Hematopoietic multipotent progenitor cell treated with erythropoietin and hydrocortisone succinate and interleukin-3 and kit ligand, for 17 days (in vitro differentiated cells): ENCODE results near the gene DNAJC30.
A peak's percentile ranks its signal among the peaks of the same experiment; 100 is the strongest.

ENCODE experiments used
- DNase-seq: peaks from one replicate; pipeline ENCODE4 v3.0.0-alpha.2; 2015; ENCODE audit warnings: low spot score

The DNAJC30 gene

GRCh38 chr7:73707045-73707631, 23.9 kb upstream of the DNAJC30 start:
- no peak for DNase-seq

GRCh38 chr7:73706126-73707044, 23.1 kb upstream of the DNAJC30 start:
- no peak for DNase-seq

GRCh38 chr7:73705551-73705920, 22.3 kb upstream of the DNAJC30 start:
- no peak for DNase-seq

GRCh38 chr7:73704640-73705550, 21.6 kb upstream of the DNAJC30 start:
- no peak for DNase-seq

GRCh38 chr7:73703757-73704639, 20.7 kb upstream of the DNAJC30 start:
- DNase-seq = peak; percentile 30

- DNase-seq = no peak
Observed at GRCh38 chr7:73703225-73703624, 20.0 kb upstream of the DNAJC30 start.

GRCh38 chr7:73702665-73703064, 19.4 kb upstream of the DNAJC30 start:
- DNase-seq = no peak

GRCh38 chr7:73702226-73702625, 19.0 kb upstream of the DNAJC30 start:
- no peak for DNase-seq

- peak; percentile 30 for DNase-seq
Observed at GRCh38 chr7:73701357-73701995, 18.2 kb upstream of the DNAJC30 start.

- no peak for DNase-seq
Observed at GRCh38 chr7:73700581-73701134, 17.4 kb upstream of the DNAJC30 start.

GRCh38 chr7:73700069-73700423, 16.8 kb upstream of the DNAJC30 start:
- no peak for DNase-seq

- DNase-seq = no peak
Observed at GRCh38 chr7:73699370-73700068, 16.3 kb upstream of the DNAJC30 start.

GRCh38 chr7:73698410-73698809, 15.2 kb upstream of the DNAJC30 start:
- DNase-seq = no peak

GRCh38 chr7:73696372-73696771, 13.1 kb upstream of the DNAJC30 start:
- no peak for DNase-seq

GRCh38 chr7:73690646-73691045, 7.4 kb upstream of the DNAJC30 start:
- no peak for DNase-seq

- DNase-seq = no peak
Observed at GRCh38 chr7:73688288-73688687, 5.0 kb upstream of the DNAJC30 start.

- no peak for DNase-seq
Observed at GRCh38 chr7:73685311-73685710, 2.1 kb upstream of the DNAJC30 start.

GRCh38 chr7:73683788-73684693, 788 bp upstream of the DNAJC30 start:
- no peak for DNase-seq

GRCh38 chr7:73682745-73683055, 553 bp downstream of the DNAJC30 start:
- no peak for DNase-seq
